Measurements from ENCODE around the gene C5.

DNA sequence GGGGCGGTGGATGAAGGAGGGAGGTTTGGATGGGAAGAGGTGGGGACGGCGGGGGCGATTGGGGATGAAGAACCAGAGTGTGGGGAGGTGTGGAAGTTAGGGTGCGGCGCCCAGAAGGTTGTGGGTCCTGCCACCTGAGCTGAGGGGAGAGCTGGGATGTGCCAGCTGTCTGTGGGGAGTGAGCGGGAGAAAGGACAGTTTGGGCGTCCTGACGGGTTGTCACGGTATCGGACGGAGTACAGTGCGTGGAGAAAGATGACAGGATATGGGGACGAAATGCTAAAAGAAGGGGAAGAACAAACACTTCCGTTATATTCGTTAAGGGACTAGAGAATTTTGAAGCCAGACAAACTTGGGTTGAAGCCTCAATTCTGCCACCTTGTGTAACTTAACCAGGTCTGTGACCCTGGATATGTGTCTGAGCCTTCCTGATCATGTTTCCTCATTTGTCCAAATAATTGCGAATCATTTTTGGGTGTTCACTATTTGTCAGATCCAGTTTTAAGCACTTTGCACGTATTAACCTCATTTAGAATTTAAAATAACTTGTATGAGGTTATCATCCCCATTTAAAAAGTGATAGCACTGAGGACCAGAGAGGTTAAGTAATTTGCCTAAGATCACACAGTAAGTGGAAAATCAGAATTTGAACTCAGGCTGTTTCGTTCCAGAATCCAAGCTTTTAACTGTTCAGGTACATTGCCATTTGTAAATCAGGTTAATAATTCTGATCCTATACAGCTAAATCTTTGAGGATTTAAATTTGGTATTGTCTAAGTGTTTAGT, 25.4 kb upstream of the C5 start:
- TF ChIP-seq, protein P1, sequence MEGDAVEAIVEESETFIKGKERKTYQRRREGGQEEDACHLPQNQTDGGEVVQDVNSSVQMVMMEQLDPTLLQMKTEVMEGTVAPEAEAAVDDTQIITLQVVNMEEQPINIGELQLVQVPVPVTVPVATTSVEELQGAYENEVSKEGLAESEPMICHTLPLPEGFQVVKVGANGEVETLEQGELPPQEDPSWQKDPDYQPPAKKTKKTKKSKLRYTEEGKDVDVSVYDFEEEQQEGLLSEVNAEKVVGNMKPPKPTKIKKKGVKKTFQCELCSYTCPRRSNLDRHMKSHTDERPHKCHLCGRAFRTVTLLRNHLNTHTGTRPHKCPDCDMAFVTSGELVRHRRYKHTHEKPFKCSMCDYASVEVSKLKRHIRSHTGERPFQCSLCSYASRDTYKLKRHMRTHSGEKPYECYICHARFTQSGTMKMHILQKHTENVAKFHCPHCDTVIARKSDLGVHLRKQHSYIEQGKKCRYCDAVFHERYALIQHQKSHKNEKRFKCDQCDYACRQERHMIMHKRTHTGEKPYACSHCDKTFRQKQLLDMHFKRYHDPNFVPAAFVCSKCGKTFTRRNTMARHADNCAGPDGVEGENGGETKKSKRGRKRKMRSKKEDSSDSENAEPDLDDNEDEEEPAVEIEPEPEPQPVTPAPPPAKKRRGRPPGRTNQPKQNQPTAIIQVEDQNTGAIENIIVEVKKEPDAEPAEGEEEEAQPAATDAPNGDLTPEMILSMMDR (IDR thresholded peaks at IDR 0.05), result no peak
- no peak for TF ChIP-seq POLR2AphosphoS5 (IDR thresholded peaks at IDR 0.05)

Measured in upper lobe of left lung (tissue), 4 donors.